ENCODE results near the gene TBCC.
"Not testable (repeated sequence)": the region's sequence is repeated elsewhere in the genome, so short reads cannot be mapped to it uniquely, and the experiment has no call there.

Gene TBCC

GRCh38 chr6:42733867-42734481 is 11.9 kb downstream of the TBCC start:
- not testable (repeated sequence) for DNase-seq (ENCODE audit: low read depth in 2 of 2)

GRCh38 chr6:42729731-42730130 is 16.2 kb downstream of the TBCC start:
- DNase-seq (ENCODE audit: low read depth in 2 of 2) = no peak

DNA sequence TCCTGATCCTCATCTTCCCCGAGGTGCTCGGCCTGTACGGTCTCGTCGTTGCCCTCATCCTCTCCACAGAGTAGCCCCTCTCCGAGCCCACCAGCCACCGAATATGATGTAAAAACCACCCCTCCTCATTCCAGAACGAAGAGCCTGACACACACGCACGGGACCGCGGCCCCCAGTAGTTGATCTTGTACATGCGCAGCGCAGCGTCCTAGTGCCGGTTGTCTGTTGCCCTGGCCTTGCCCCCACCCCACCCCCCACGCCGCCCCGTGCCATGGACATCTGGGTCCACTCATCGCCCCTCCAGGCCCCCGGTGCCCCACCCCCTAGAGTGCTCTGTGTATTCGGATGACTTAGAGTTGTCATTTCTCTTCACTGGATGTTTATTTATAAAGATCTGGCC is 18.3 kb downstream of the TBCC start:
- no peak for DNase-seq (ENCODE audit: low read depth in 2 of 2)

DNA sequence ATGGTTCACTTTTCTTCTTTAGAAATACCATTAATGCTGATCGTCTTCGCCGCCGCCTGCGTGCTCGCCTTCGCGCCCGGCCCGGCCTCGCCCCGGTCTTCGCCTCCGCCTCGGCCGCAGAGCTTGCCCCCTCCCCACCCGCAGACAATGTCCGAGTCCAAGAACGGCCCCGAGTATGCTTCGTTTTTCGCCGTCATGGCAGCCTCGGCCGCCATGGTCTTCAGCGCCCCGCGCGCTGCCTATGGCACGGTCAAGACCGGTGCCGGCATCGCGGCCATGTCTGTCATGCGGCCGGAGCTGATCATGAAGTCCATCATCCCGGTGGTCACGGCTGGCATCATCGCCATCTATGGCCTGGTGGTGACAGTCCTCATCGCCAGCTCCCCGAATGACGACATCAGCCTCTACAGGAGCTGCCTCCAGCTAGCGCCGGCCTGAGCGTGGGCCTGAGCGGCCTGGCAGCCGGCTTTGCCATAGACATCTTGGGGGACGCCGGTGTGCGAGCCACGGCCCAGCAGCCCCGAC is 18.8 kb downstream of the TBCC start:
- no peak for DNase-seq (ENCODE audit: low read depth in 2 of 2)

DNA sequence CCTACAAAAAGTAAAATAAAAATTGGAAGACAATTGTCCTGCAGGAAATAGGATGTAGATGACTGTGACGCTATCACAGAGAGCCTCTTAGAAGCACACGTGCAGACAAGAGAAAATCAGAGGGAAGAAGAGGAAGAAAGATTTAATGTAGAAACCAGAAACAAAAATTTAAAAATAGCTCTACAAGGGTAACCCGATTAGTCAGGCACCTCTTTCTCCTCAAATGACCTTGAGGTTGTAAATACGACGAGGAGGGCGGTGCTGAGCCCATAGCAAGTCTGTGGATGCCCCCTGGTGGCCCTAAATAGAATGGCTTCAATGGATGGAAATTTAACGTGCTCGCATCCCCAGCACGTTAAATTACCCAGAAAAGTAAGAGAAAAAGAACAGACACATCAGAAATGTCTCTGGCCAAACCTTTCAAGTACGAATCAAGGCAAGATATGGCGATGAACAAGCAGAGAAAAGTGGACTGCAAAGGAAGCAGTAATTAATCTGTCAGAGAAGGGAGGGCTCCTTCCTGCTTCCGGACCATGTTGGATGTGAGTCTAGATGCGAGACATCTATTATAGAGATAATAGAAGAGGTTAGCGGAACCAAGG is 19.3 kb downstream of the TBCC start:
- DNase-seq (ENCODE audit: low read depth in 2 of 2) = peak; percentile 75 to 77

- no peak for DNase-seq (ENCODE audit: low read depth in 2 of 2)
Observed at GRCh38 chr6:42726026-42726425, 19.9 kb downstream of the TBCC start.

DNA sequence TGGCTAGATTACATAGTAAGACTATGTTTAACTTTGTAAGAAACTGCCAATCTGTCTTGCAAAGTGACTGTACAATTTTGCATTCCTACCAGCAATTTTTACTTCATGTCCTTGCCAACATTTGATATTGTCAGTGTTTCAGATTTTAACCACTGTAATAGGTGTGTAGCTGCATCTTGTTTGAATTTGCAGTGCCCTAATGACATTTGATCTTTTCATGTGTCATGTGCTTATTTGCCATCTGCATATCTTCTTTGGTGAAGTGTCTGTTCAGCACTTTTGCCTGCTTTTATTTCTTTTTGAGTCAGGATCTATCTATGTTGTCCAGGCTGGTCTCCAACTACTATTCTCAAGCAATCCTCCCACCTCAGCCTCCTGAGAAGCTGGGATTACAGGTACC is 21.1 kb downstream of the TBCC start:
- DNase-seq (ENCODE audit: low read depth in 2 of 2) = no peak

GRCh38 chr6:42722497-42722896 is 23.4 kb downstream of the TBCC start, which contains the start of gene PRPH2:
TSS of gene PRPH2 (minus strand) at chr6:42722597. CDS start at chr6:42722334, 263 bp downstream.
- no peak for DNase-seq (ENCODE audit: low read depth in 2 of 2)

- DNase-seq (ENCODE audit: low read depth in 2 of 2) = no peak
Observed at GRCh38 chr6:42720739-42721138, 25.2 kb downstream of the TBCC start.

DNA sequence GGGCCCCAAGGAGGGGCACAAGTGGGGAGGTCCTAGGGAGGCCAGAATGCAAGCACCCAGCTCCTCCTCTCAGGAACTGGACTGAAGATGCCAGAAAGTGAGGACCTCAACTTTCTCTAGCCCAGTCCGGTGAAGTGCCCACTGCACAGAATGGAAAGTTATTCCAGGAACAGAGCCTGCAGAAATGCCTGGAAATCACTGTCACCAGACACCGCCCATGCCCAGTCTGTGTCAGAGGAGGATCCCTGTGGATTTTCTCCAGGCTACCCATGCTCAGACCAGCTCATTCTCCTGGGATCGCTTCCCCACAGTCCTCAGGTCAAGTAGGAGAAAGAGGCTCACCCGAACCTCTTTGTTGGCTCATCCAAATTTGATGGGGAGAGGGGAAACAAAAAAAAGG is 30.0 kb downstream of the TBCC start:
- no peak for DNase-seq (ENCODE audit: low read depth in 2 of 2)

GRCh38 chr6:42714098-42714761 is 31.7 kb downstream of the TBCC start:
- DNase-seq (ENCODE audit: low read depth in 2 of 2) = no peak

- DNase-seq (ENCODE audit: low read depth in 2 of 2) = no peak
Observed at GRCh38 chr6:42711930-42712329, 34.0 kb downstream of the TBCC start.

DNA sequence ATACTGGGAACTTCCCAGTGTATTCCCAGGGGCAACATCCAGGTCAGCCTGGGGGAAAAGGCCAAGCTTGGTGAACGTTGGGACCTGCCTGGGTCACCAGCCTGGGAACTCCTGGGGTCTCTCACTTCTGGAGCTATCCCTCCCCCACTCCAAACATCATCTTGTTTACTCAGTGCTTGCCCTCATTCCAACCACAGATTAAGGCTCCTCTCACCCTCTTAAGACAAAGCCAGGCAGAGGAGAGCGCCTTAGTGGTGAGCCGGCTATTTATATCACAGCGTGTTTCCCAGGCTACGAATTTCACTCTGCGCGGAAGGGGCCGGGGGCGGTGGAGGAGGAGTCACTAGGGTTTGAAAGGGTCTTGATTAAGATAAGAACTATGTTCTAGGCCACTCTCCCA is 35.6 kb downstream of the TBCC start:
- DNase-seq (ENCODE audit: low read depth in 2 of 2) = no peak

DNA sequence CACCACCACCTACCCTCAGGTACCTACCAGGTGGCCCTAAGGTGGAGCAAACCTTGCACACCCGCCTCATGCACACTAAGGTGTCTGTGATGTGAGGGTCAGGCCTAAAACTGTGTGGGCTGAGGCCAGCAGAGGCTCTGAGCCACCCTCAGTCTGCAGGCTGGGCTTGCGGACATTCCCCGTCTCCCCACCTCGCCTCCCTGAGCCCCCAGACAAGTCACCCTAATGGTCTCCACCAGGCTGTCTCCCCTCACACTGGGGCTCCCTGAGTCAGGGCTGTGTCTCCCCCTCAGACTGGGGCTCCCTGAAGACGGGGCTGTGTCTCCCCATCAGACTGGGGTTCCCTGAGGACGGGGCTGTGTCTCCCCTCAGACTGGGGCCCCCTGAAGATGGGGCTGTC is 36.0 kb downstream of the TBCC start:
- no peak for DNase-seq (ENCODE audit: low read depth in 2 of 2)

DNA sequence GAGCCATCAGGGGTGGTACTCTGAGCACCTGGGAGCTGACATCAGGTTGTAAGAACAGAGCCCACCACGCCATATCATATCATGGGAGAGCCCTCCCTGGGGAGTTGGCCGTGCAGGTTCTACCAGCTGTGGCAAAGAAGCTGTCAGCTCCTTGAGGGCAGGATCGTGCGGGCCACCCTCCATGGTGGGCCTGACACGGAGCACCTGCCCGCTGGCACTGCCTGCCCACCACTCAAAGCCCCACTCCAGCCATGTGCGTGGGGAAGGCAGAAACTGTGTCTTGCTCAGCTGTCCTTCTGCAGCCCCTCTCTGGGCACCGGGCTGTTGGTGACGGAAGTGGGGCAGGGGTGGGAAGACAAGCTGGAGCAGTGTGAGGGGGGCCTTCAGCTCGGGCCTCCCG is 37.8 kb downstream of the TBCC start:
- no peak for DNase-seq (ENCODE audit: low read depth in 2 of 2)

DNA sequence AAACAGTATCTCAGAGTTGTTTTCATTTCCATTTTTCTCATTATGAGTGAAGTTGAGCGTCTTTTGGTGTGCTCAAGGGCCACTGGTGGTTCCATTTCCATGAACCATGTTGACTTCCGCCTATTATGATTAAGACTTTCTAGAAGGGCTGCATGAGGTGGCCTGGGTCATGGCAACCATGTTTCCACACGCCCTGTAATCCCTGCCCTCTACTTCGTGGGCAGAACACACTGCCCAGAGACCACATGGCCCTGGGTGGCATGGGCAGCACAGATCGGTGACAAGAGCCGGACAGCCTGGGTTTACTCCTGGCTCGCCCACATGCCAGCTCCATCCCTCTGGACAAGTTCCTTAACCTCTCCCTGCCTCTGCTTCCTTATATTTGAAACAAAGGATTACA is 38.3 kb downstream of the TBCC start:
- no peak for DNase-seq (ENCODE audit: low read depth in 2 of 2)

- DNase-seq (ENCODE audit: low read depth in 2 of 2) = no peak
Observed at GRCh38 chr6:42704937-42705374, 40.9 kb downstream of the TBCC start.

GRCh38 chr6:42704251-42704936 is 41.5 kb downstream of the TBCC start:
- DNase-seq (ENCODE audit: low read depth in 2 of 2) = no peak

DNA sequence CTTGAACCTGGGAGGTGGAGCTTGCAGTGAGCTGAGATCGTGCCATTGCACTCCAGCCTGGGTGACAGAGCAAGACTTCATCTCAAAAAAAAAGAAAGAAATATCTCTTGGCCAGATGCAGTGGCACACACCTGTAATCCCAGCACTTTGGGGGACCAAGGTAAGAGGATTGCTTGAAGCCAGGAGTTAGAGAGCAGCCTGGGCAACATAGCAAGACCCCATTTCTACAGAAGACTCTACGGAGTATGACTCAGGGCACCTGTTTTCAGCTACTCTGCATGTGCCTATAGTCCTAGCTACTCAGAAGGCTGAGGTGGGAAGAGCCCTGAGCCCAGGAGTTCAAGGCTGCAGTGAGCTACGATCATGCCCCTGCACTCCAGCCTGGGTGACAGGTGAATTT is 43.1 kb downstream of the TBCC start:
- DNase-seq (ENCODE audit: low read depth in 2 of 2) = not testable (repeated sequence)

DNA sequence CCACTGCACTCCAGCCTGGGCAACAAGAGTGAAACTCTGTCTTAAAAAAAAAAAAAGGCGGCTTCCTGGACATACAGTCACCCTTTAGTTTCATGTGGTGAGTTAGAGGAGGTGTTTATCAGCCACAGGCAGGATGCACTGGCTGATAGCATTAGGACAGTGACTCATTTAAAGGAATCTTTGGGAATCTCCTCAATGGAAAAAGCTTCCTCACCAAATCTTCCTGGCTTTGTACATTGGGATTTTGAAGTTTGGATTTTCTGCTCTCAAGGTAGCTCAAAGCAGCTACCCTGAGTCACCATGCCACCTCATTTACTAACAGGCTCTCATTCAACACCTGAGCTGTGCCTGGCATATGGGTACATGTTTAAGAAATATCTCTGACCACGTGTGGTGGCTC is 43.7 kb downstream of the TBCC start:
- DNase-seq (ENCODE audit: low read depth in 2 of 2) = no peak

GRCh38 chr6:42698217-42698616 is 47.7 kb downstream of the TBCC start:
- no peak for DNase-seq (ENCODE audit: low read depth in 2 of 2)

GRCh38 chr6:42697268-42697655 is 48.6 kb downstream of the TBCC start:
- no peak for DNase-seq (ENCODE audit: low read depth in 2 of 2)

All from fibroblast of skin of left biceps (primary cell).